ENCODE data around the gene DNAJB6.

The DNAJB6 gene

GRCh38 chr7:157404845-157405481 is 68.2 kb downstream of the DNAJB6 start:
- Histone ChIP-seq H4K91ac (ENCODE audit: low read depth, low read length, poor library complexity) (no peak overlapping the region), H3K27me3 (ENCODE audit: control insufficient read depth in 3 of 3, insufficient read depth in 3 of 3, low read depth in 1 of 3, low read length in 3 of 3) (no peaks in the 10 kb centered on the region), H3K9me3 (replicated peaks in 1 of 2; ENCODE audit: control insufficient read depth in 2 of 2, insufficient read depth in 1 of 2, low read depth in 1 of 2, low read length in 2 of 2) (no peaks in the 10 kb centered on the region), H3K23ac (ENCODE audit: low read depth, low read length, poor library complexity) (peak overlapping the region; percentile 52), H3K18ac (ENCODE audit: low read length) (no peak overlapping the region), H3K27ac (replicated peaks; ENCODE audit: low read length) (no peak overlapping the region), H3K4me3 (ENCODE audit: low read length in 2 of 2) (no peak overlapping the region), H3K4me2 (ENCODE audit: insufficient read depth, low read length, poor library complexity, severe bottlenecking) (no peak overlapping the region), H2BK12ac (ENCODE audit: low read length) (no peak overlapping the region), H3K14ac (ENCODE audit: low read length) (no peak overlapping the region), H3K4me1 (ENCODE audit: control insufficient read depth in 2 of 2, insufficient read depth in 1 of 2, low read depth in 1 of 2, low read length in 2 of 2) (no peaks in the 10 kb centered on the region), H3K9ac (ENCODE audit: low read depth, low read length, poor library complexity) (no peak overlapping the region), H3K4ac (ENCODE audit: low read length) (no peak overlapping the region), H2BK120ac (ENCODE audit: low read depth, low read length) (no peak overlapping the region), H3K79me1 (ENCODE audit: low read depth, low read length) (peaks cover 17% of the 10 kb centered on the region), H3K36me3 (replicated peaks in 1 of 2; ENCODE audit: control insufficient read depth in 2 of 2, insufficient read depth in 2 of 2, low read length in 2 of 2) (peaks cover 12 to 43% of the 10 kb centered on the region in 2 donors), H2BK15ac (ENCODE audit: low read length) (no peak overlapping the region), H2AK5ac (ENCODE audit: low read depth, low read length) (peak overlapping the region; percentile 30), H2AFZ (ENCODE audit: low read length) (no peak overlapping the region), H4K8ac (ENCODE audit: low read depth, low read length) (no peak overlapping the region), H2BK5ac (ENCODE audit: low read length) (no peak overlapping the region)
- WGBS, 2 donors (ENCODE audit: extremely low coverage in 2 of 2, insufficient read length in 2 of 2, insufficient replicate concordance in 1 of 2): no CpG with 5 or more reads among the region's 15 CpGs
- DNase-seq (ENCODE audit: low spot score): no peak

DNA sequence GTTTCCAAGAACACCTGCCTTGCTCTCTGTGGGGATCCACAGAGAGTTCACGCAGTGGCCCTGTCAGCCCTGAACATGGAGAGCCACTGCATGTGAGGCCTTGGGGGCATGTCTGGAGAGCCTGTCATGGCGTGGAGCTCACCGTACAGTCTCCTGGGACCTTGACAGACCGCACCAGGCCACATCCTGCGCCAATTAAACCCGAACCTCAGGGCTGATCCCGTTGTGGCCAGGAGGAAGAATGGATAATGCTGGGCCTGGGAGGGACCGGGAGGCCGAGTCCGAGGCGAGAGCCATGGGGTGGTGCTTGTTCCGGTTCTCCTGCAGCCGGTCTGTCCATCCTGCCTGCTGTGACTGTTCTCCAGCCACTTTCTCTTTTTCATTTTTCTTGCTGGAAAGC is 68.7 kb downstream of the DNAJB6 start:
- H3K9me3 ChIP-seq (replicated peaks in 1 of 2; ENCODE audit: control insufficient read depth in 2 of 2, insufficient read depth in 1 of 2, low read depth in 1 of 2, low read length in 2 of 2): no peaks in the 10 kb centered on the region
- H4K91ac ChIP-seq (ENCODE audit: low read depth, low read length, poor library complexity): no peak overlapping the region
- H3K79me1 ChIP-seq (ENCODE audit: low read depth, low read length): peaks cover 17% of the 10 kb centered on the region
- H3K4me1 ChIP-seq (ENCODE audit: control insufficient read depth in 2 of 2, insufficient read depth in 1 of 2, low read depth in 1 of 2, low read length in 2 of 2): no peaks in the 10 kb centered on the region
- H3K4ac ChIP-seq (ENCODE audit: low read length): no peak overlapping the region
- H3K36me3 ChIP-seq (replicated peaks in 1 of 2; ENCODE audit: control insufficient read depth in 2 of 2, insufficient read depth in 2 of 2, low read length in 2 of 2): peaks cover 14 to 40% of the 10 kb centered on the region in 2 donors
- H2BK5ac ChIP-seq (ENCODE audit: low read length): no peak overlapping the region
- no peak overlapping the region for H2AFZ ChIP-seq (ENCODE audit: low read length)
- peak overlapping the region; percentile 66 for H3K18ac ChIP-seq (ENCODE audit: low read length)
- H2BK12ac ChIP-seq (ENCODE audit: low read length): no peak overlapping the region
- no peak overlapping the region for H3K14ac ChIP-seq (ENCODE audit: low read length)
- DNase-seq (ENCODE audit: low spot score): no peak
- H3K27ac ChIP-seq (replicated peaks; ENCODE audit: low read length): no peak overlapping the region
- H3K27me3 ChIP-seq (ENCODE audit: control insufficient read depth in 3 of 3, insufficient read depth in 3 of 3, low read depth in 1 of 3, low read length in 3 of 3): no peaks in the 10 kb centered on the region
- H2AK5ac ChIP-seq (ENCODE audit: low read depth, low read length): peak overlapping the region; percentile 30
- H3K4me2 ChIP-seq (ENCODE audit: insufficient read depth, low read length, poor library complexity, severe bottlenecking): no peak overlapping the region
- H2BK15ac ChIP-seq (ENCODE audit: low read length): no peak overlapping the region
- no peak overlapping the region for H4K8ac ChIP-seq (ENCODE audit: low read depth, low read length)
- WGBS, 2 donors (ENCODE audit: extremely low coverage in 2 of 2, insufficient read length in 2 of 2, insufficient replicate concordance in 1 of 2): no CpG with 5 or more reads among the region's 13 CpGs
- H3K9ac ChIP-seq (ENCODE audit: low read depth, low read length, poor library complexity): peak overlapping the region; percentile 1
- peak overlapping the region; percentile 52 for H3K23ac ChIP-seq (ENCODE audit: low read depth, low read length, poor library complexity)
- no peak overlapping the region for H2BK120ac ChIP-seq (ENCODE audit: low read depth, low read length)
- H3K4me3 ChIP-seq (ENCODE audit: low read length in 2 of 2): no peak overlapping the region

DNA sequence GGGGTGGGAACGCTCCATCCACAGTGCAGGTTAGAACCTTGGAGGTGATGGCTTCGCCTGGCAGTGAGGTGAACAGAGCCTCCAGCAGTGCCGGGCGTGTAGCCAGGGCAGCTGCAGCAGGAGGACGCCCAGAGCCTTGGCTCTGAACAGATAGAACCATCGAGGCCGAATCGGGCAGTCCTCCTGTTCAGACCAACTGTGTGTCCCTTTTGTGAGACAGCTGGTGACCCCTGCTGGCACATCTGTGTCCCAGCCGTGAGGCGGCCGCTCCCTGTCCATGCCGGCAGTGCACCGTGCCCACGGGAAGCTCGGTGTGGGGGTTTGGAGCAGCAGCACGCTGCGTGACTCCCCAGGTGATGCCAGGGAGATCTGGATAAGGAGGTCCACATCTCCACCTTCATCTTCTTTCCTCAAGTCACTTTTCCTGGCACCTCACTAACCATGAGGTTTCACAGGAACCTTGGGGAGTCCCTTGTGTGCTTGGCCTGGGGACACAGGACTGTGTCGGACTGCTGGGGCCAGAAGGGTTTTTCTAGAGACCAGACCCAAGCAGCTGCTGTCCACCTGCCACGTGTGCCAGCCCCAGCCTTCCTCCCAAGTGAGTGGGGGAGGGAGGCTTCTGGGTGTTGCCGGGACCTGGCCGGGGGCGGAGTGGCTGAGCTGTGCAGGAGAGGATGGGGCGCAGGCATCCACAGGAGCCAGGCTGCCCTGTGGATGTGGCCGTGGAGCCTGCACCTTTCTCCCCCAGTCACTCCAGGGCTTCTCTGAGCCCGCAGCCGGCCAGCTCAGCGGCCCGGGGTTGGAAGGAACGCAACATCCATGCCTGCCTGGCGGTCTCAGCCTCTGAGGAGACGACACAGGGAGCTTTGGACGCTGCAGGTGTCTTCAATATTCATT is 69.4 kb downstream of the DNAJB6 start:
- peaks cover 17% of the 10 kb centered on the region for H3K79me1 ChIP-seq (ENCODE audit: low read depth, low read length)
- no peak overlapping the region for H3K4me3 ChIP-seq (ENCODE audit: low read length in 2 of 2)
- H2BK5ac ChIP-seq (ENCODE audit: low read length): no peak overlapping the region
- H3K36me3 ChIP-seq (replicated peaks in 1 of 2; ENCODE audit: control insufficient read depth in 2 of 2, insufficient read depth in 2 of 2, low read length in 2 of 2): peaks cover 15 to 37% of the 10 kb centered on the region in 2 donors
- H2BK12ac ChIP-seq (ENCODE audit: low read length): no peak overlapping the region
- no peak overlapping the region for H3K14ac ChIP-seq (ENCODE audit: low read length)
- H4K91ac ChIP-seq (ENCODE audit: low read depth, low read length, poor library complexity): no peak overlapping the region
- H3K4ac ChIP-seq (ENCODE audit: low read length): no peak overlapping the region
- H3K27ac ChIP-seq (replicated peaks; ENCODE audit: low read length): no peak overlapping the region
- peak overlapping the region; percentile 54 for H3K9ac ChIP-seq (ENCODE audit: low read depth, low read length, poor library complexity)
- no peak for DNase-seq (ENCODE audit: low spot score)
- no peak overlapping the region for H3K4me2 ChIP-seq (ENCODE audit: insufficient read depth, low read length, poor library complexity, severe bottlenecking)
- H2BK120ac ChIP-seq (ENCODE audit: low read depth, low read length): no peak overlapping the region
- H3K18ac ChIP-seq (ENCODE audit: low read length): peak overlapping the region; percentile 88
- H3K27me3 ChIP-seq (ENCODE audit: control insufficient read depth in 3 of 3, insufficient read depth in 3 of 3, low read depth in 1 of 3, low read length in 3 of 3): no peaks in the 10 kb centered on the region
- H3K23ac ChIP-seq (ENCODE audit: low read depth, low read length, poor library complexity): peak overlapping the region; percentile 52
- no peak overlapping the region for H2BK15ac ChIP-seq (ENCODE audit: low read length)
- H3K4me1 ChIP-seq (ENCODE audit: control insufficient read depth in 2 of 2, insufficient read depth in 1 of 2, low read depth in 1 of 2, low read length in 2 of 2): no peaks in the 10 kb centered on the region
- H2AFZ ChIP-seq (ENCODE audit: low read length): no peak overlapping the region
- no peaks in the 10 kb centered on the region for H3K9me3 ChIP-seq (replicated peaks in 1 of 2; ENCODE audit: control insufficient read depth in 2 of 2, insufficient read depth in 1 of 2, low read depth in 1 of 2, low read length in 2 of 2)
- peak overlapping the region; percentile 30 for H2AK5ac ChIP-seq (ENCODE audit: low read depth, low read length)
- H4K8ac ChIP-seq (ENCODE audit: low read depth, low read length): no peak overlapping the region
- no CpG with 5 or more reads among the region's 32 CpGs for WGBS, 2 donors (ENCODE audit: extremely low coverage in 2 of 2, insufficient read length in 2 of 2, insufficient replicate concordance in 1 of 2)

DNA sequence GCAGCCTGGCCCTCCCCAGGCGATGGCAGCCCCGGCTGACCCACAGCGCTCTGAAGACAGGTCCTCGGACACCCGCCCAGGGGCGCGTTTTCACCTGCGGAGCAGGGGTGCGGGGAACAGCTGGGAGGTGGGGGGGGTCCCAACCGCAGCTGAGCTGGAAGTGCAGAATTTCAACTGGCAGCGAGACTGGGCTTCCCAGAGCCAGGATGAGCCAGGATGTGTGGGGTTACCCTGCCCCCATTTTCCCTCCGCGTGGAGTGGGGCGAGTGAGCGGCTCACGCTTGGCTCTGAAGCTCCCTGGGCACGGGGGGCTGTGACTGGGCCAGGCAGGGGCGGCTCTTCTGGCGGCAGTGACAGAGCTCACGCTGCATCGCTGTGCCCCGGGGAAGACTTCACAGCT is 70.2 kb downstream of the DNAJB6 start:
- peaks cover 0 to under 1% of the 10 kb centered on the region in 2 donors for H3K4me1 ChIP-seq (ENCODE audit: control insufficient read depth in 2 of 2, insufficient read depth in 1 of 2, low read depth in 1 of 2, low read length in 2 of 2)
- H3K23ac ChIP-seq (ENCODE audit: low read depth, low read length, poor library complexity): no peak overlapping the region
- H2BK15ac ChIP-seq (ENCODE audit: low read length): no peak overlapping the region
- no peak overlapping the region for H2AK5ac ChIP-seq (ENCODE audit: low read depth, low read length)
- H4K8ac ChIP-seq (ENCODE audit: low read depth, low read length): peak overlapping the region; percentile 10
- no peak overlapping the region for H2BK120ac ChIP-seq (ENCODE audit: low read depth, low read length)
- H2AFZ ChIP-seq (ENCODE audit: low read length): no peak overlapping the region
- H3K14ac ChIP-seq (ENCODE audit: low read length): no peak overlapping the region
- H2BK5ac ChIP-seq (ENCODE audit: low read length): no peak overlapping the region
- WGBS, 2 donors (ENCODE audit: extremely low coverage in 2 of 2, insufficient read length in 2 of 2, insufficient replicate concordance in 1 of 2): no CpG with 5 or more reads among the region's 22 CpGs
- H4K91ac ChIP-seq (ENCODE audit: low read depth, low read length, poor library complexity): no peak overlapping the region
- H3K18ac ChIP-seq (ENCODE audit: low read length): peak overlapping the region; percentile 27
- peaks cover 12 to 40% of the 10 kb centered on the region in 2 donors for H3K36me3 ChIP-seq (replicated peaks in 1 of 2; ENCODE audit: control insufficient read depth in 2 of 2, insufficient read depth in 2 of 2, low read length in 2 of 2)
- H3K9ac ChIP-seq (ENCODE audit: low read depth, low read length, poor library complexity): no peak overlapping the region
- H3K4ac ChIP-seq (ENCODE audit: low read length): no peak overlapping the region
- peaks cover 17% of the 10 kb centered on the region for H3K79me1 ChIP-seq (ENCODE audit: low read depth, low read length)
- H3K9me3 ChIP-seq (replicated peaks in 1 of 2; ENCODE audit: control insufficient read depth in 2 of 2, insufficient read depth in 1 of 2, low read depth in 1 of 2, low read length in 2 of 2): peaks cover 0 to under 1% of the 10 kb centered on the region in 2 donors
- no peak for DNase-seq (ENCODE audit: low spot score)
- H2BK12ac ChIP-seq (ENCODE audit: low read length): no peak overlapping the region
- H3K27me3 ChIP-seq (ENCODE audit: control insufficient read depth in 3 of 3, insufficient read depth in 3 of 3, low read depth in 1 of 3, low read length in 3 of 3): no peaks in the 10 kb centered on the region
- no peak overlapping the region for H3K27ac ChIP-seq (replicated peaks; ENCODE audit: low read length)
- no peak overlapping the region for H3K4me3 ChIP-seq (ENCODE audit: low read length in 2 of 2)
- H3K4me2 ChIP-seq (ENCODE audit: insufficient read depth, low read length, poor library complexity, severe bottlenecking): no peak overlapping the region

Data from neuronal stem cell (in vitro differentiated cells).